A673 (cell line): Measurements from ENCODE around the gene TENM4. TPM values are rescaled to one million over a fixed set of nuclear protein-coding genes. Genes with fewer than 3 reads are reported as not detected.

Experiments used
- BruUV-seq: library from RNA; stranded (reverse); fragments of 400-500 nt; replicated peaks from 2 replicates; lab custom pipeline; 2021; lab: Mats Ljungman, UMichigan
- CTCF ChIA-PET: fragments of 300-600 bp; sonication (Branson Sonifier 250); formaldehyde crosslinking; loops from one replicate; lab custom pipeline; 2022; ENCODE audit warnings: antibody characterized with exemption; lab: Charles Lee
- POLR2A ChIA-PET: fragments of 300-600 bp; sonication (Branson Sonifier 250); formaldehyde crosslinking; loops from one replicate; lab custom pipeline; 2022; ENCODE audit warnings: antibody characterized with exemption; ENCODE audit not compliant: low non-redundant PET; lab: Charles Lee
- DNase-seq: peaks from one replicate; pipeline ENCODE4 v3.0.0-alpha.2; 2015; ENCODE audit warnings: low spot score
- H3K27ac ChIP-seq: fragments of 200-600 bp; sonication (generic); 2 replicates; pipeline ENCODE4 v1.5.1; 2016; ENCODE audit warnings: mixed run types, low read depth, mild to moderate bottlenecking, mixed read lengths, antibody characterized with exemption, low read length; ENCODE audit not compliant: poor library complexity, severe bottlenecking
- H3K27me3 ChIP-seq: fragments of 200-600 bp; sonication (generic); replicated peaks from 2 replicates; pipeline ENCODE4 v1.6.1; 2017; ENCODE audit warnings: mixed run types, low read depth, mild to moderate bottlenecking, mixed read lengths, antibody characterized with exemption, low read length; ENCODE audit not compliant: insufficient read depth, poor library complexity
- H3K36me3 ChIP-seq: fragments of 200-600 bp; sonication (generic); 2 replicates; pipeline ENCODE4 v1.6.1; 2016; ENCODE audit warnings: mixed run types, mild to moderate bottlenecking, mixed read lengths, antibody characterized with exemption, low read length; ENCODE audit not compliant: insufficient read depth, poor library complexity, severe bottlenecking
- H3K4me1 ChIP-seq: fragments of 200-600 bp; sonication (generic); 2 replicates; pipeline ENCODE4 v1.6.1; 2017; ENCODE audit warnings: mixed run types, mild to moderate bottlenecking, mixed read lengths, antibody characterized with exemption, low read length; ENCODE audit not compliant: insufficient read depth, poor library complexity, severe bottlenecking
- H3K4me3 ChIP-seq: fragments of 200-600 bp; sonication (generic); 2 replicates; pipeline ENCODE4 v1.5.1; 2016; ENCODE audit warnings: low read depth, mixed run types, mild to moderate bottlenecking, mixed read lengths, low read length; ENCODE audit not compliant: poor library complexity, severe bottlenecking
- H3K9me3 ChIP-seq: fragments of 200-600 bp; sonication (generic); 2 replicates; pipeline ENCODE4 v1.6.1; 2016; ENCODE audit warnings: mixed run types, low read depth, mild to moderate bottlenecking, mixed read lengths, antibody characterized with exemption, low read length; ENCODE audit not compliant: poor library complexity, severe bottlenecking
- EZH2 ChIP-seq: fragments of 200-600 bp; sonication (generic); IDR thresholded peaks from 2 replicates; pipeline ENCODE4 v1.6.1; 2017; ENCODE audit warnings: borderline replicate concordance, low read depth, mild to moderate bottlenecking, mixed read lengths, antibody characterized with exemption, low read length; ENCODE audit not compliant: poor library complexity, severe bottlenecking
- intact Hi-C: fragments of 100-400 bp; cut with micrococcal nuclease; formaldehyde crosslinking; loops from one replicate; pipeline ENCODE4 v1.10.0; 2022; ENCODE audit not compliant: unreplicated experiment
- total RNA-seq: library from RNA; stranded (reverse); gene quantifications from 2 replicates; pipeline ENCODE4 v1.2.3, GENCODE V29; 2021
- TF ChIP-seq, protein P1 (sequence below): fragments of 300-800, 200-600 bp; sonication (generic); conservative IDR thresholded peaks from 2 replicates; pipeline ENCODE4 v1.5.1; 2017; ENCODE audit warnings: low read depth, mild to moderate bottlenecking, antibody characterized with exemption, low read length, moderate library complexity, mixed read lengths

TENM4 gene
- total RNA-seq, 1 experiment from 2014 or later = 0.11 TPM

DNA sequence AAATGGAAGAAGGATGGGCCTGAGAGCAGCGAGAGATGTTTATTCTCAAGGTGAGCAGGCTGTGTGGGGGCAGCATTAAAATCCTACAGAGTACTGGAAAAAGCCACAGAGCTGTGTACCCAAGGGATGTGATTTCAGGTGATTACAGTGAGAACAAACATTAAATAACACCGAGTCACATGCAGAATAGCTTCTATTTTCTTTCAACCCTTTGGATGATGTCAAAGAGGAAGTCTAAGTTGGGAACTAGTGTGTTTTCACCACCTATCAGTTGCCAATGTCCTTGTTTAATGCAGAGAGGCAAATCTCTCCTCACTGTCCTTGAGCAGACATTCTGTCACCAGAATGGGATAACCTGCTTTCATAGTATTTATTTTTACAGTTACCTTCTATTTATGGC, 486.6 kb downstream of the TENM4 start:
- TF ChIP-seq, protein P1, sequence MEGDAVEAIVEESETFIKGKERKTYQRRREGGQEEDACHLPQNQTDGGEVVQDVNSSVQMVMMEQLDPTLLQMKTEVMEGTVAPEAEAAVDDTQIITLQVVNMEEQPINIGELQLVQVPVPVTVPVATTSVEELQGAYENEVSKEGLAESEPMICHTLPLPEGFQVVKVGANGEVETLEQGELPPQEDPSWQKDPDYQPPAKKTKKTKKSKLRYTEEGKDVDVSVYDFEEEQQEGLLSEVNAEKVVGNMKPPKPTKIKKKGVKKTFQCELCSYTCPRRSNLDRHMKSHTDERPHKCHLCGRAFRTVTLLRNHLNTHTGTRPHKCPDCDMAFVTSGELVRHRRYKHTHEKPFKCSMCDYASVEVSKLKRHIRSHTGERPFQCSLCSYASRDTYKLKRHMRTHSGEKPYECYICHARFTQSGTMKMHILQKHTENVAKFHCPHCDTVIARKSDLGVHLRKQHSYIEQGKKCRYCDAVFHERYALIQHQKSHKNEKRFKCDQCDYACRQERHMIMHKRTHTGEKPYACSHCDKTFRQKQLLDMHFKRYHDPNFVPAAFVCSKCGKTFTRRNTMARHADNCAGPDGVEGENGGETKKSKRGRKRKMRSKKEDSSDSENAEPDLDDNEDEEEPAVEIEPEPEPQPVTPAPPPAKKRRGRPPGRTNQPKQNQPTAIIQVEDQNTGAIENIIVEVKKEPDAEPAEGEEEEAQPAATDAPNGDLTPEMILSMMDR = no peak
- no peak for TF ChIP-seq EZH2
- H3K36me3 ChIP-seq = no peaks in the 10 kb centered on the region
- peaks cover 52% of the 10 kb centered on the region for H3K27me3 ChIP-seq
- no peaks in the 10 kb centered on the region for H3K9me3 ChIP-seq
- no peaks in the 10 kb centered on the region for H3K4me1 ChIP-seq
- no TSS peak for BruUV-seq
- H3K27ac ChIP-seq = no peak overlapping the region
- ChIA-PET CTCF (no interaction called here), POLR2A (no interaction called here)
- no peak overlapping the region for H3K4me3 ChIP-seq
- DNase-seq = no peak
- intact Hi-C loops = no loop called here

- CTCF ChIA-PET = no interaction called here
- no TSS peak for BruUV-seq
- Histone ChIP-seq H3K4me3 (no peak overlapping the region), H3K4me1 (no peaks in the 10 kb centered on the region), H3K36me3 (no peaks in the 10 kb centered on the region), H3K27ac (no peak overlapping the region), H3K27me3 (peaks cover 60% of the 10 kb centered on the region), H3K9me3 (no peaks in the 10 kb centered on the region)
- TF ChIP-seq, protein P1 = no peak
- TF ChIP-seq EZH2 = no peak
- DNase-seq = no peak
- POLR2A ChIA-PET = no interaction called here
- intact Hi-C loops = no loop called here
Observed at GRCh38 chr11:78952890-78953289, 487.9 kb downstream of the TENM4 start.

GRCh38 chr11:78952175-78952574, 488.7 kb downstream of the TENM4 start:
- DNase-seq = no peak
- no TSS peak for BruUV-seq
- intact Hi-C loops = no loop called here
- CTCF ChIA-PET = no interaction called here
- Histone ChIP-seq H3K4me3 (no peak overlapping the region), H3K9me3 (no peaks in the 10 kb centered on the region), H3K27me3 (peaks cover 62% of the 10 kb centered on the region), H3K27ac (no peak overlapping the region), H3K36me3 (no peaks in the 10 kb centered on the region), H3K4me1 (no peaks in the 10 kb centered on the region)
- TF ChIP-seq, protein P1 = no peak
- TF ChIP-seq EZH2 = no peak
- POLR2A ChIA-PET = no interaction called here
